Tibial artery (tissue), 4 donors: Measurements from ENCODE around the gene OSBPL2.

Experiments
- DNase-seq, 2 donors: peaks; one replicate each; pipeline ENCODE4 v3.0.0-alpha.2; 2019
- H3K27ac ChIP-seq, 2 donors: fragments of 200-600 bp; sonication (generic) in 1 of 2; 1 replicate in 1 of 2; 2 replicates in 1 of 2; pipeline ENCODE4 v1.5.1; 2018 to 2019; ENCODE audit warnings: mild to moderate bottlenecking in 1 of 2
- H3K27me3 ChIP-seq, 2 donors: fragments of 200-600 bp; sonication (generic) in 1 of 2; one replicate each; pipeline versions ENCODE4 v1.5.1 to v1.6.0; 2016 to 2019
- H3K36me3 ChIP-seq, 3 donors: fragments of 200-600 bp; sonication (generic) in 2 of 3; one replicate each; pipeline ENCODE4 v1.5.1; 2016 to 2019; ENCODE audit warnings: mild to moderate bottlenecking in 2 of 3
- H3K4me1 ChIP-seq, 4 donors: fragments of 200-600 bp; sonication (generic) in 2 of 4; 1 replicate in 3 of 4; 2 replicates in 1 of 4; pipeline ENCODE4 v1.5.1; 2016 to 2019
- H3K4me3 ChIP-seq, 2 donors: fragments of 200-600 bp; sonication (generic) in 1 of 2; 1 replicate in 1 of 2; 2 replicates in 1 of 2; pipeline ENCODE4 v1.5.1; 2018 to 2019; ENCODE audit warnings: mild to moderate bottlenecking in 2 of 2
- H3K9me3 ChIP-seq, 3 donors: fragments of 200-600 bp; sonication (generic) in 1 of 3; one replicate each; pipeline ENCODE4 v1.5.1; 2016 to 2019
- CTCF ChIP-seq, 2 experiments: fragments of 200-600 bp in 1 of 2; fragments of 450-650 bp in 1 of 2; IDR thresholded peaks; one replicate each; pipeline ENCODE4 v1.5.1; 2017 to 2019; ENCODE audit warnings: antibody characterized with exemption in 2 of 2, mild to moderate bottlenecking in 1 of 2, moderate library complexity in 1 of 2
- intact Hi-C: fragments of 100-400 bp; cut with DNase I; formaldehyde crosslinking; loops from one replicate; pipeline ENCODE4 v1.15.0; 2023; ENCODE audit warnings: low total_unique reads

The OSBPL2 gene

GRCh38 chr20:62202083-62202395, 36.3 kb upstream of the OSBPL2 start:
- no peak overlapping the region for H3K4me3 ChIP-seq
- intact Hi-C loops, result no loop called here
- H3K36me3 ChIP-seq, result peaks cover 62 to 83% (median 65%) of the 10 kb centered on the region in 3 donors
- H3K9me3 ChIP-seq, result no peaks in the 10 kb centered on the region
- no peak for DNase-seq
- no peak overlapping the region for H3K27ac ChIP-seq
- H3K4me1 ChIP-seq, result no peaks in the 10 kb centered on the region
- TF ChIP-seq CTCF (IDR thresholded peaks at IDR 0.05), result no peak
- H3K27me3 ChIP-seq, result no peaks in the 10 kb centered on the region

- peaks cover 56 to 75% (median 60%) of the 10 kb centered on the region in 3 donors for H3K36me3 ChIP-seq
- no peaks in the 10 kb centered on the region for H3K4me1 ChIP-seq
- H3K9me3 ChIP-seq, result no peaks in the 10 kb centered on the region
- intact Hi-C loops, result no loop called here
- no peak overlapping the region for H3K27ac ChIP-seq
- no peak for DNase-seq
- H3K4me3 ChIP-seq, result no peak overlapping the region
- TF ChIP-seq CTCF (IDR thresholded peaks at IDR 0.05), result no peak
- no peaks in the 10 kb centered on the region for H3K27me3 ChIP-seq
Observed at GRCh38 chr20:62202676-62203377, 35.5 kb upstream of the OSBPL2 start.

GRCh38 chr20:62203378-62204030, 34.8 kb upstream of the OSBPL2 start:
- DNase-seq, result no peak

GRCh38 chr20:62205618-62206387, 32.5 kb upstream of the OSBPL2 start:
- H3K36me3 ChIP-seq, result peaks cover 26 to 47% (median 33%) of the 10 kb centered on the region in 3 donors
- no peak for DNase-seq
- no peak overlapping the region for H3K4me3 ChIP-seq
- no peaks in the 10 kb centered on the region for H3K4me1 ChIP-seq
- no peak overlapping the region for H3K27ac ChIP-seq
- intact Hi-C loops, result no loop called here
- H3K9me3 ChIP-seq, result no peaks in the 10 kb centered on the region
- H3K27me3 ChIP-seq, result peaks cover 0 to 27% of the 10 kb centered on the region in 2 donors
- TF ChIP-seq CTCF (IDR thresholded peaks at IDR 0.05), result no peak

More at GRCh38 chr20:62203378-62204030, 34.8 kb upstream of the OSBPL2 start:
- no peaks in the 10 kb centered on the region for H3K9me3 ChIP-seq
- peaks cover 0 to 4% of the 10 kb centered on the region in 2 donors for H3K27me3 ChIP-seq
- H3K4me3 ChIP-seq, result no peak overlapping the region
- H3K4me1 ChIP-seq, result no peaks in the 10 kb centered on the region
- peaks cover 49 to 68% (median 53%) of the 10 kb centered on the region in 3 donors for H3K36me3 ChIP-seq
- intact Hi-C loops, result no loop called here
- H3K27ac ChIP-seq, result no peak overlapping the region
- TF ChIP-seq CTCF (IDR thresholded peaks at IDR 0.05), result no peak

GRCh38 chr20:62206388-62206775, 31.9 kb upstream of the OSBPL2 start:
- Histone ChIP-seq H3K4me3 (no peak overlapping the region), H3K4me1 (no peaks in the 10 kb centered on the region), H3K9me3 (no peaks in the 10 kb centered on the region), H3K27me3 (peaks cover 0 to 33% of the 10 kb centered on the region in 2 donors), H3K36me3 (peaks cover 20 to 41% (median 27%) of the 10 kb centered on the region in 3 donors), H3K27ac (no peak overlapping the region)
- no peak for DNase-seq
- no peak for TF ChIP-seq CTCF (IDR thresholded peaks at IDR 0.05)
- intact Hi-C loops, result no loop called here
